Lung (tissue), 13 donors: Measurements from ENCODE around the gene SIRT4. TPM values are rescaled to one million over a fixed set of nuclear protein-coding genes. Genes with fewer than 3 reads are reported as not detected.

Experiments
- ATAC-seq: fragments of 200-7000 bp; cut with Tn5 transposase; one replicate; pipeline ENCODE4 v1.9.1; 2020; ENCODE audit warnings: moderate number of reproducible peaks; ENCODE audit not compliant: insufficient read depth, low FRiP score
- DNase-seq, 3 donors: peaks; one replicate each; pipeline ENCODE4 v3.0.0-alpha.2; 2013 to 2017
- H3K27ac ChIP-seq, 2 donors: one replicate each; pipeline ENCODE4 v1.5.1; 2013; ENCODE audit warnings: mild to moderate bottlenecking in 2 of 2, moderate library complexity in 2 of 2, control low read depth in 1 of 2, inconsistent platforms in 1 of 2, low read depth in 1 of 2, low read length in 1 of 2
- H3K27me3 ChIP-seq, 3 donors: one replicate each; pipeline ENCODE4 v1.5.1; 2013; ENCODE audit warnings: low read length in 2 of 3; ENCODE audit not compliant: control insufficient read depth in 3 of 3, insufficient read depth in 3 of 3
- H3K36me3 ChIP-seq, 4 donors: one replicate each; pipeline ENCODE4 v1.5.1; 2013; ENCODE audit warnings: low read length in 4 of 4, mild to moderate bottlenecking in 1 of 4, moderate library complexity in 1 of 4; ENCODE audit not compliant: control insufficient read depth in 4 of 4, insufficient read depth in 4 of 4
- H3K4me1 ChIP-seq, 5 donors: one replicate each; pipeline ENCODE4 v1.5.1; 2013; ENCODE audit warnings: low read length in 5 of 5, mild to moderate bottlenecking in 2 of 5, moderate library complexity in 1 of 5; ENCODE audit not compliant: control insufficient read depth in 5 of 5, insufficient read depth in 5 of 5
- H3K4me3 ChIP-seq: one replicate; pipeline ENCODE4 v1.5.1; 2013; ENCODE audit warnings: mild to moderate bottlenecking, control low read depth, moderate library complexity
- H3K9ac ChIP-seq, 2 donors: one replicate each; pipeline ENCODE4 v1.5.1; 2013; ENCODE audit warnings: low read length in 2 of 2, control low read depth in 1 of 2; ENCODE audit not compliant: insufficient read depth in 1 of 2
- H3K9me3 ChIP-seq, 4 donors: one replicate each; pipeline ENCODE4 v1.5.1; 2013; ENCODE audit warnings: low read length in 3 of 4, mild to moderate bottlenecking in 1 of 4, moderate library complexity in 1 of 4; ENCODE audit not compliant: control insufficient read depth in 4 of 4, insufficient read depth in 3 of 4
- WGBS, 2 donors: extraction: QIAGEN DNeasy Blood & Tissue Kit; methylation state at CpG; one replicate each; pipeline ENCODE4 v1.1.7; 2013; 5-methylcytosine and 5-hydroxymethylcytosine counted together
- polyA plus RNA-seq, 2 donors: library from polyadenylated mRNA; stranded (reverse); fragments of 200-250 nt; gene quantifications; one replicate each; pipeline ENCODE4 v1.2.1, GENCODE V29; 2013
- small RNA-seq: library from RNA; depleted of rRNA; stranded (forward); fragments of <200 nt; gene quantifications from one replicate; pipeline ENCODE3, GENCODE V24; 2014; ENCODE audit warnings: low replicate concordance
- total RNA-seq, 2 donors: library from RNA; depleted of rRNA in 1 of 2; stranded (reverse); fragments of >200 nt in 1 of 2; gene quantifications; one replicate each; pipeline ENCODE4 v1.2.1, GENCODE V29; 2014 to 2021
- TF ChIP-seq, protein P1 (sequence below): IDR thresholded peaks from 2 replicates; pipeline ENCODE4 v1.5.1; 2012; ENCODE audit warnings: mild to moderate bottlenecking; ENCODE audit errors: control extremely low read depth, extremely low read depth
- donor health status: control.
- donor health status: control.
- donor health status: Bipolar disorder and iron deficiency.
- donor health status: healthy.
- donor health status: DM: yes; HTN: yes; CAD: no.

Gene SIRT4
- total and polyA plus RNA-seq, 4 donors = 0.95 to 5.9 (median 1.7) TPM

DNA sequence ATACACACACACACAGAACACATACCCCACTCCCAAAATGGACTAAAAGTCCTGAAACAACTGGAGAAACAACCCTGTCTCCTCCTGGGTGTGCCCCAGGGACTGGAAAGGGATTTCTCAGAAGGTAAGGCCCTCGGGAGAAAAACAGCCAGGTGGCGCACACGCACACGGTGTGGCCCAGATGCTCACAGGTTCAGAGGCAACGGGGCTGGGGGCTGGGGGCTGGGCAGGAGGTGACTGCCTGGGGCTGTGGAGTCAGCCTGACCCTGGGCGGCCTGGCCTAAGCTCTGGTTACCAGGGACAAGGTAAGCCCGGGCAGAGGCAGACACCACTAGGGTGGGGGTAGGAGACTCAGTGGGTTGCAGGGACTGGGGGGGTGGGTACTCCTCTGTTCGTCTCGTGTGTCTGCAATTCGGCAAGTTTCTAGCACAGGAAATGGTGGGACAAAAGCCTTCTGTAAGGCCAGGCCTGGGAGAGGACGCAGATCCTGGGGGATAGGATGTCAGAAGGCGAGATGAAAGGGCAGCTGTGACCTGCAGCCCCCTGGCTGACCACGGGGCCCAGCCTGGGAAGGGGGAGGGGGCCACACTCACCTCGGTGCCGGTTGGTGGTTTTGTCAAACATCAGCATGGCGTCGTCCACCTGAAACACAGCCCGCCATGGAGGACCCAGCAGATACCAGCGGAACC, 56.4 kb downstream of the SIRT4 start:
- 59 to 65% methylated on average over 19 of the region's 19 CpGs for WGBS, 2 donors
- TF ChIP-seq, protein P1, sequence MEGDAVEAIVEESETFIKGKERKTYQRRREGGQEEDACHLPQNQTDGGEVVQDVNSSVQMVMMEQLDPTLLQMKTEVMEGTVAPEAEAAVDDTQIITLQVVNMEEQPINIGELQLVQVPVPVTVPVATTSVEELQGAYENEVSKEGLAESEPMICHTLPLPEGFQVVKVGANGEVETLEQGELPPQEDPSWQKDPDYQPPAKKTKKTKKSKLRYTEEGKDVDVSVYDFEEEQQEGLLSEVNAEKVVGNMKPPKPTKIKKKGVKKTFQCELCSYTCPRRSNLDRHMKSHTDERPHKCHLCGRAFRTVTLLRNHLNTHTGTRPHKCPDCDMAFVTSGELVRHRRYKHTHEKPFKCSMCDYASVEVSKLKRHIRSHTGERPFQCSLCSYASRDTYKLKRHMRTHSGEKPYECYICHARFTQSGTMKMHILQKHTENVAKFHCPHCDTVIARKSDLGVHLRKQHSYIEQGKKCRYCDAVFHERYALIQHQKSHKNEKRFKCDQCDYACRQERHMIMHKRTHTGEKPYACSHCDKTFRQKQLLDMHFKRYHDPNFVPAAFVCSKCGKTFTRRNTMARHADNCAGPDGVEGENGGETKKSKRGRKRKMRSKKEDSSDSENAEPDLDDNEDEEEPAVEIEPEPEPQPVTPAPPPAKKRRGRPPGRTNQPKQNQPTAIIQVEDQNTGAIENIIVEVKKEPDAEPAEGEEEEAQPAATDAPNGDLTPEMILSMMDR = no peak
- Histone ChIP-seq H3K9ac (no peak overlapping the region), H3K4me3 (no peak overlapping the region), H3K27ac (no peak overlapping the region), H3K27me3 (no peaks in the 10 kb centered on the region), H3K36me3 (peaks cover 0 to 16% (median 2%) of the 10 kb centered on the region in 4 donors), H3K4me1 (peaks cover 0 to 17% (median 3%) of the 10 kb centered on the region in 5 donors), H3K9me3 (peaks cover 0 to under 1% (median 0%) of the 10 kb centered on the region in 4 donors)
- DNase-seq (no peak), ATAC-seq (no peak)

DNA sequence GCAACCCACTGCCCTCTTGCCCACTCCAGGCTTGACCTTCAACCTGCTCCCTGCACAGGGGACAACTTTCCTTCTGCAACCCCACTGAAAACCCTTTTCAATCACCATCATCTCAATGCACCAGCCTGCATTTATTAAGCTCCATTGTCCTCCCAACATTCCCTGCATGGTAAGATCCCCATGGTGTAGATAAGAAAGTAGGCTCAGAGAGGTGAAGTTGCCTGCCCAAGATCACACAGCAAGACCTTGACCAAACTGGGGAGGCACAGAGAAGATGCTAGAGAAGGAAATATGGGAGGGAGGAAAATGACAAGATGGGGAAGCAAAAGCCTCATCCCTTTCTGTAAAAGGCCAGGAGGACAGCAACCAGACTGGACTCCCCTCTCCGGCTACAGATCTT, 57.0 kb downstream of the SIRT4 start:
- ATAC-seq (no peak), DNase-seq (no peak)
- H3K4me1 ChIP-seq = peaks cover 0 to 17% (median 3%) of the 10 kb centered on the region in 5 donors
- H3K27me3 ChIP-seq = no peaks in the 10 kb centered on the region
- WGBS, 2 donors = 93 to 100% methylated on average over 1 of the region's 1 CpG
- no peak overlapping the region for H3K27ac ChIP-seq
- H3K4me3 ChIP-seq = no peak overlapping the region
- H3K9ac ChIP-seq = no peak overlapping the region
- peaks cover 0 to 16% (median 2%) of the 10 kb centered on the region in 4 donors for H3K36me3 ChIP-seq
- H3K9me3 ChIP-seq = no peaks in the 10 kb centered on the region
- TF ChIP-seq, protein P1 = no peak

DNA sequence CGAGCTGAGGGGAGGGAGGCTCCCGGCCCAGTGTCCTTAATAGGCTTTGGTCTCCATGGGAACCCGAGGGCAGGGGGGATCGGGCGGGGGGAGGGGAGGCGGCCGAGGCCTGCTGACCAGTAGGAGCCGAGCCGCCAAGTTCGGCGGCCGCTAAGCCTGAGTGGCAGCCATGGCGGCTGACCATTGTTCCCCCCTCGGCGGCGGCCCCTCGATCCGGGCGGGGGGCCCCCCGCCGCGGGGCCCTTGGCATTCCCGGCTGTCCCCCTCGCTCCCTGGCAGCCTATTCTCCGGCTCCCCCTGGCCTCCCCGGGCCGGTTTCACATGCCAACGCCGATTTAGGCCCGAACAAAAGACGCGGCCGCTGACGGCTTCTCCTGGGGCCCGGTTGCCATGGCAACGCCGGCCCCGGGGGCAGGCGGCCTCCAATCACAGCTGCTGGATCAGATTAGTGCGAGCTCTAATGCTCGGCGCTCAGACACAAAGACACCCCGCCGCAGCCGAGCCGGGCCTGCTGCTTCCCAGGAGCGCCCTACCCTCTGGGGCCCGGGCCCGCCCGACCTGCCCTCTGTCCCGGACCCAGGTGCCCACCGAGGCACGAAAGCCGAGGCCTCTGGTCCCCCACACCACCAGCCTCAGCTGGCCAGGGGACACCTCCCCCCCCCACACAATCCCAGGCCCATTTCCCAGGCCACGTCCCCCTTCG, 59.5 kb downstream of the SIRT4 start:
- H3K27me3 ChIP-seq = no peaks in the 10 kb centered on the region
- no peak overlapping the region for H3K27ac ChIP-seq
- ATAC-seq = no peak

More for the DNA sequence above, 59.5 kb downstream of the SIRT4 start:
- H3K36me3 ChIP-seq = peaks cover 0 to 14% (median 2%) of the 10 kb centered on the region in 4 donors
- 13 to 17% methylated on average over 48 to 56 of the region's 56 CpGs for WGBS, 2 donors
- peak; percentile 93 to 95 (median 95) for DNase-seq
- no peak overlapping the region for H3K4me3 ChIP-seq
- TF ChIP-seq, protein P1 = no peak
- peaks cover 0 to 17% (median 3%) of the 10 kb centered on the region in 5 donors for H3K4me1 ChIP-seq
- H3K9me3 ChIP-seq = no peaks in the 10 kb centered on the region
- H3K9ac ChIP-seq = peak overlapping the region; percentile 67

Small RNAs within 50 kb of the gene (small RNA-seq; reads per million reads assigned to genes)
- gene RNU4-1 (341 reads per million, percentile 99 among the genes with 10 or more reads in this experiment), gene RNU4-2 (1,037 reads per million, percentile 99 among the genes with 10 or more reads in this experiment), gene RNU6-1088P (not detected)

Other genes with a start within 250 kb of the SIRT4 start
- 10 to 100 TPM; 22.1 to 51.8 TPM for gene RAB35, start 185.6 kb upstream of the SIRT4 start, total RNA-seq
- gene RAB35, start 185.6 kb upstream of the SIRT4 start, polyA plus RNA-seq = 10 to 100 TPM; 27.3 to 47.0 TPM
- gene GCN1, start 107.6 kb upstream of the SIRT4 start, total RNA-seq = 10 to 100 TPM; 76.4 to 93.6 TPM
- gene GCN1, start 107.6 kb upstream of the SIRT4 start, polyA plus RNA-seq = 10 to 100 TPM; 19.3 to 29.7 TPM
- 1,000 to 10,000 TPM; 1,492 to 1,979 TPM for gene RPLP0, start 101.2 kb upstream of the SIRT4 start, total RNA-seq
- 1,000 to 10,000 TPM; 2,934 to 3,190 TPM for gene RPLP0, start 101.2 kb upstream of the SIRT4 start, polyA plus RNA-seq
- 100 to 1,000 TPM in 1 of 2 donors, 10 to 100 TPM in 1; 81.1 to 117 TPM for gene PXN, start 36.6 kb upstream of the SIRT4 start, total RNA-seq
- gene PXN, start 36.6 kb upstream of the SIRT4 start, polyA plus RNA-seq = 10 to 100 TPM; 81.3 to 100.0 TPM
- over 10,000 TPM in 1 of 2 donors, under 1 TPM in 1; under 0.01 to 10,045 TPM for gene RNU4-2, start 10.4 kb upstream of the SIRT4 start, total RNA-seq
- not detected for gene RNU4-2, start 10.4 kb upstream of the SIRT4 start, polyA plus RNA-seq
- 1,000 to 10,000 TPM in 1 of 2 donors, under 1 TPM in 1; under 0.01 to 2,200 TPM for gene RNU4-1, start 9.1 kb upstream of the SIRT4 start, total RNA-seq
- gene RNU4-1, start 9.1 kb upstream of the SIRT4 start, polyA plus RNA-seq = not detected
- 10 to 100 TPM in 1 of 2 donors, 1 to 10 TPM in 1; 6.5 to 33.9 TPM for gene PLA2G1B, start 25.5 kb downstream of the SIRT4 start, total RNA-seq
- gene PLA2G1B, start 25.5 kb downstream of the SIRT4 start, polyA plus RNA-seq = 100 to 1,000 TPM in 1 of 2 donors, 10 to 100 TPM in 1; 24.4 to 193 TPM
- 1 to 10 TPM in 1 of 2 donors, under 1 TPM in 1; 0.95 to 3.5 TPM for gene MSI1, start 66.8 kb downstream of the SIRT4 start, total RNA-seq
- under 1 TPM; 0.18 to 0.22 TPM for gene MSI1, start 66.8 kb downstream of the SIRT4 start, polyA plus RNA-seq
- gene COX6A1, start 135.8 kb downstream of the SIRT4 start, total RNA-seq = 100 to 1,000 TPM; 211 to 370 TPM
- gene COX6A1, start 135.8 kb downstream of the SIRT4 start, polyA plus RNA-seq = 1,000 to 10,000 TPM in 1 of 2 donors, 100 to 1,000 TPM in 1; 679 to 1,397 TPM
- 10 to 100 TPM in 1 of 2 donors, 1 to 10 TPM in 1; 9.6 to 16.9 TPM for gene TRIAP1, start 144.1 kb downstream of the SIRT4 start, total RNA-seq
- gene TRIAP1, start 144.1 kb downstream of the SIRT4 start, polyA plus RNA-seq = 10 to 100 TPM; 28.7 to 32.9 TPM
- 10 to 100 TPM; 27.5 to 27.6 TPM for gene GATC, start 144.1 kb downstream of the SIRT4 start, total RNA-seq
- gene GATC, start 144.1 kb downstream of the SIRT4 start, polyA plus RNA-seq = 10 to 100 TPM; 10.6 to 11.2 TPM
- 100 to 1,000 TPM in 1 of 2 donors, 10 to 100 TPM in 1; 100.0 to 128 TPM for gene SRSF9, start 167.4 kb downstream of the SIRT4 start, total RNA-seq
- 100 to 1,000 TPM in 1 of 2 donors, 10 to 100 TPM in 1; 76.6 to 127 TPM for gene SRSF9, start 167.4 kb downstream of the SIRT4 start, polyA plus RNA-seq
- gene DYNLL1, start 193.8 kb downstream of the SIRT4 start, total RNA-seq = 100 to 1,000 TPM; 210 to 308 TPM
- 100 to 1,000 TPM; 328 to 360 TPM for gene DYNLL1, start 193.8 kb downstream of the SIRT4 start, polyA plus RNA-seq
- gene COQ5, start 226.8 kb downstream of the SIRT4 start, total RNA-seq = 10 to 100 TPM; 25.1 to 28.4 TPM
- 10 to 100 TPM; 21.1 to 23.7 TPM for gene COQ5, start 226.8 kb downstream of the SIRT4 start, polyA plus RNA-seq
- 100 to 1,000 TPM; 150 to 207 TPM for gene RNF10, start 232.0 kb downstream of the SIRT4 start, total RNA-seq
- 100 to 1,000 TPM; 112 to 199 TPM for gene RNF10, start 232.0 kb downstream of the SIRT4 start, polyA plus RNA-seq